ENCODE measurements around the gene TTLL10.

TTLL10 gene, protein sequence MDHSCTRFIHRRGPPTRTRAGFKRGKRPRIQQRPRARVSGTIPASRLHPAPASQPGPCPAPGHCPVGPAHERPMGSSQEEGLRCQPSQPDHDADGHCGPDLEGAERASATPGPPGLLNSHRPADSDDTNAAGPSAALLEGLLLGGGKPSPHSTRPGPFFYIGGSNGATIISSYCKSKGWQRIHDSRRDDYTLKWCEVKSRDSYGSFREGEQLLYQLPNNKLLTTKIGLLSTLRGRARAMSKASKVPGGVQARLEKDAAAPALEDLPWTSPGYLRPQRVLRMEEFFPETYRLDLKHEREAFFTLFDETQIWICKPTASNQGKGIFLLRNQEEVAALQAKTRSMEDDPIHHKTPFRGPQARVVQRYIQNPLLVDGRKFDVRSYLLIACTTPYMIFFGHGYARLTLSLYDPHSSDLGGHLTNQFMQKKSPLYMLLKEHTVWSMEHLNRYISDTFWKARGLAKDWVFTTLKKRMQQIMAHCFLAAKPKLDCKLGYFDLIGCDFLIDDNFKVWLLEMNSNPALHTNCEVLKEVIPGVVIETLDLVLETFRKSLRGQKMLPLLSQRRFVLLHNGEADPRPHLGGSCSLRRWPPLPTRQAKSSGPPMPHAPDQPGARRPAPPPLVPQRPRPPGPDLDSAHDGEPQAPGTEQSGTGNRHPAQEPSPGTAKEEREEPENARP

DNA sequence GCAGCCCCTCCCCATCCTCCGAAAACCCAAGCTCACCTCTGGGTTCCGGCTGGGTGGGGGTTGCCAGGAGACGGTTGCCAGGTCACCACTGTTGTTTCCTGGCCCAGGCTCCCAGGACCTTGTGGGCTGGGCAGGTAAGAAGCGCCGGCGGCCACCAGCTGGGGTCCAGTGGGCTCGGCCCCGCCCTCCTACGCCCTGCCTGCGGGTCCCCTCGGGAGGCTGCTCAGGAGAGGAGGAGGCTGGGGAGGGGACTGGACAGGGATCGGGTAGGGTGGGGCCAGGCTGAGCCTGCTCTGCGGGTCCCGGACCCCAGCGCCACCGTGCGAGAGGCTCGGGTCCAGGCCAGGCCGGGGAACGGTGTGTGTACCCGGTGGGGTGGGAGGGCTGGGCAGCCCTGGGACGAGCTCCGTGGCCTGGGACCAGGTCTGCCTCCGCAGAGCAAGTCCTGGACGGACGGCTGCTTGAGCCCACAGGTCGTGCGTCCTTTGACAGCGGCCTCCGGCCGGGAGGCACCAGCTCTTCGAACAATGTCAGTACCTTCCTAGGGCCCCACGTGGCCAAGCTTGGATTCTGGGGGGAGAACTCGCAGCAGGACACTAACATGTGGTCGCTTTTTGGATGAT is at the start of gene TTLL10:
TTLL10 (plus strand) TSS at position 88 of the 623 bp plus-strand sequence. CDS start 5,336 bp downstream, outside the sequence.
- DNase-seq (ENCODE audit: low spot score) = peak; percentile 50

- no peak for DNase-seq (ENCODE audit: low spot score)
Observed at GRCh38 chr1:1124508-1124785, 49.2 kb upstream of the TTLL10 start.

DNA sequence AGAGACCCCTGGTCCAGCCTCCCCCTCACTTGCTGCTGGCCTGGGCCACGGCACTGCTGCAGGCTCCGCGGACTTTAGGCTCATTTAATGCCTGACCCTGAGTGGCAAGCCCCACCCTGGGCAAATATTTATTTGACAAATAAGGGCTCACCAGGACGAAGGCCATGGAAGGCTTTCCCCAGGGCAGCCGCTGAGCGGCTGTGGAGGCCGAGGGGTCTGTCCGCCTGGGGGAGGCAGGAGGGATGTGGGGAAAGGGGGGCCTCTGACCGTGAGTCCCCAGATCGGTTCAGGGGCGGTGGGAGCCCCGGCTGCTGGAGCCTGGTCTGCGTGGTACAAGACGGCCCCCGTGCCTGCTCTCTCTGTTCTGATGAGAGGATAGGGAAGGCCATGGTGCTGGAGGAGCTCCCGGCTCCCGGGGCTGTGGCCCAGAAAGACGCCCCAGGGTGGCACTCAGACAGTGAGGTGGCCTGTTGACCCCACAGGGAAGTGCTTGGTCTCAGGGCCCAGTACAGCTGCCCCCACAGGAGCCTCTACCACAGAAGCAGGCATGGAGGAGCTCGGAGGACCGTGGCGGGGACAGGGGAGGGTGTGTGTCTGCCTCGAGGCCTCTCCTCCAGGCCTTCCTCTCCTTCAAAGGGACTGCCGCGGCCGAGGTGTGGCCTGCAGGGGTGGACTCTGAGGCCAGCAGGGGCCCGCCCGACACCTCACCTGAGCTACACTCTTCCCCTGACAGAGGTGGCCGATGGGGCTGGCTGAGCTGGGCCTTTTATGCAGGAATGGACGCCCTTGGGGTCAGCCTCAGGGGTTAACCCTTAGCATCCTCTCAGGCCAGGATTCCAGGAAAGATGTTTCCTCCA is 48.7 kb upstream of the TTLL10 start:
- peak; percentile 96 for DNase-seq (ENCODE audit: low spot score)

GRCh38 chr1:1125945-1126344 is 47.7 kb upstream of the TTLL10 start:
- DNase-seq (ENCODE audit: low spot score) = no peak

- no peak for DNase-seq (ENCODE audit: low spot score)
Observed at GRCh38 chr1:1127551-1128451, 45.9 kb upstream of the TTLL10 start.

- DNase-seq (ENCODE audit: low spot score) = no peak
Observed at GRCh38 chr1:1128454-1129139, 45.1 kb upstream of the TTLL10 start.

DNA sequence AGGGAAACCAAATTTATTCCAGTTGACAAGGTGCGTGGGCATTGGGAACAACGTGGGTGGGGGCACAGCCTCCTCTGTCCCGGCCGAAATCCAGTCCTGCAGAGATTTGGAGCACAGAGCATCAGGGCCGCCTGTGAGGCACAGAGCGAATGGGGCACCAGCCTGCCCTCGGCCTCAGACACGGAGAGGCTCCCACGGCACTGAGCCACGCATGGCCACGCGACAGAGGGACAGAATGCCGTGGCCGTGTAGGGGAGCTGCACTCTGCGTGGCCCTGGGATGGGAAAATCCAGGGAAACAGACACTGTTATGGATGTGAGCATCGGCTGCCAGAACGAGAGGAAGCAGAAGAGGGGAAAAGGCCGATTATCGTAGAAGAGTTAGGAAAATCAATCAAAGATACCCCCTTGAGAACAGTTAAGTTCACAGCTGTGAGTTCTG is 44.3 kb upstream of the TTLL10 start:
- no peak for DNase-seq (ENCODE audit: low spot score)

GRCh38 chr1:1130206-1131120 is 43.2 kb upstream of the TTLL10 start:
- no peak for DNase-seq (ENCODE audit: low spot score)

GRCh38 chr1:1132042-1132950 is 41.4 kb upstream of the TTLL10 start:
- no peak for DNase-seq (ENCODE audit: low spot score)

GRCh38 chr1:1132956-1133750 is 40.5 kb upstream of the TTLL10 start:
- DNase-seq (ENCODE audit: low spot score) = no peak

GRCh38 chr1:1134300-1134970 is 39.2 kb upstream of the TTLL10 start:
- no peak for DNase-seq (ENCODE audit: low spot score)

DNA sequence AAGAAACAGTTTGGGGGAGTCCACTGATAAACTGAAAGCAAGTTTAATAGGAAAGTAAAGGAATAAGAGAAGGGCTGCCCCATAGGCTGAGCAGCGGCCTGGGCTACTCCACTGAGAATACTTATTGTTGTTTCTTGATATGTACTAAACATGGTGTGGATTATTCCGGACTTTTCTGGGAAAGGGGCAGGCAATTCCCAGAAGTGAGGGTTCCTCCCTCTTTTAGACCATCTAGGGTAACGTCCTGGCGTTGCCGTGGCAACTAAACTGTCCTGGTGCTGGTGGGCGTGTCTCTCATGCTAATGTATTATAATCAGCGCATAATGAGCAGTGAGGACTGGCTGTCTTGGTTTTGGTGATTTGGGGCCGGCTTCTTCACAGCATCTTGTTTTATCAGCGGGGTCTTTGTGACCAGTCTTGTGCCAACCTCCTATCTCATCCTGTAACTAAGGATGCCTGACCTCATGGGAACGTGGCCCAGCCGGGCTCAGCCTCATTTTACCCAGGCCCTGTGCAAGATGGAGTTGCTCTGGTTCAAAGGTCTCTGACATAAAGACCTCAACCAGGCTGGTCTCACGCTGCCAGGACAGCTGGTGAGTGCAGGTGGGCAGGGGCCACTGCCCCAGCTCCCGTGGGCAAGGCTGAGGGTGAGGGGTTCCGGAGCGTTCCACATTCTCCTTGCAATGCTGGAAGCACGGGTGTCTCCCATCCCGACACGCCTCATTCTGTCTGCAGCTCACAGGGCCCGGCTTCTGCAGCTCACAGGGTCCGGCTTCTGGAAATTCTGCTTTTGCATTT is 38.1 kb upstream of the TTLL10 start:
- no peak for DNase-seq (ENCODE audit: low spot score)

- DNase-seq (ENCODE audit: low spot score) = no peak
Observed at GRCh38 chr1:1136547-1137230, 37.0 kb upstream of the TTLL10 start.

DNA sequence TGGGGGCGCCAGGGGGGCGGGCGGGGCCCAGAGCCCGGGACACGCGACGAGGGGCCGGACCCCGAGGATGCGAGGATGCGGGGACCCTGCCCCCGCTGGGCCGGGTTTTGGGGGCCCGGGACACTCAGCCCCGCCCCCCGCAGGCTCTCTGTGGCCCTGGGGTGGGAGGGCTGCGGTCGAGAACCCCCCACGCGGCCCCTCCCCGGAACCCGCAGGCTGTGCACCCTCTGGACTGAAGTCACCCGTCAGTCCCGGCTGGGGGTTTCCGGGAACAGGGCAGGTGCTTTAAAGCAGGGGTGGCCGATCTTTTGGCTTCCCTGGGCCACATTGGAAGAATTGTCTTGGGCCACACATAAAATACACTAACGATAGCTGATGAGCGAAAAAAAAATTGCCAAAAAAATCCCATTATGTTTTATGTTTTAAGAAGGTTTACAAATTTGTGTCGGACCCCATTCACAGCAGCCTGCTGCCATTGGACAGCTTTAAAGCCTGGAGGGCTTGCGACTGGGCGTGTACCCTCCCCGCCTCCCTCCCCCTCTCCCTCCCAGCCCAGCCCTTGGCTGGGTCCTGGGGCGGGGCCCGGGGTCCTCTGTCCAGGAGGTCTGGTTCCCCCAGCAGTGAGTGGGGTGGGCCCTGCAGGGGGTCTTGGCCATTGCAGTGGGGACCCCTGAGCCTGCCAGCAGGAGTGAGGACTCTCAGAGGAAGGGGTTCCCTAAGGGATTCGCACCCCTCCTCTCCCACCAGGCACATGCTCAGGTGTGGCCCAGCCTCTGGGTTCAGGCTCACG is 36.2 kb upstream of the TTLL10 start:
- no peak for DNase-seq (ENCODE audit: low spot score)

DNA sequence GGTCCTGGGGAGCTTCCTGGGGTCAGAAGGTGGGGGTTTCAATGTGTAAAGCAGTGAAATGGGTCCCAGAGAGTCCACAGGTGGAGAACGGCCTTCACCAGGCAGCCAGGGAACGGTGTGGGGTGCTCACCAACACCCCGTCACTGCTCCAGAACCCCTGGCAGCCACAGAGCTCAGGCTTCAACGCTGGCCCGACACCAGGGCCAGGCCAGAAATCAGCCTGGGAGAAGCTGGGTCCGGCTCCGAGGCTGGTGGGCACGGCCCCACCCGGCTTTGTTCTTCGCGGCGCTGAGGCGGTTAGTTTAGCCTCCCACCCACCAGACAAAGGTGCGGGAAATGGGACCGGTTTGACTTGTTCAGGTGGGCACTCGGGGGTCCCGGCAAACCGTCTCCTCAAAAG is 33.0 kb upstream of the TTLL10 start:
- DNase-seq (ENCODE audit: low spot score) = no peak

Data from HuH-7 (cell line).